HG02678 (cell line): ENCODE measurements around the gene MACROH2A1.

Experiments
- ATAC-seq: cut with Tn5 transposase; IDR thresholded peaks from one replicate; pipeline ENCODE4 v1.9.1; 2021; ENCODE audit warnings: mild to moderate bottlenecking, moderate library complexity; ENCODE audit not compliant: unreplicated experiment

Gene MACROH2A1

GRCh38 chr5:135335031-135335828 lies 63.8 kb downstream of the MACROH2A1 start:
- ATAC-seq = no peak

- ATAC-seq = no peak
Measured at GRCh38 chr5:135333732-135334515, 65.1 kb downstream of the MACROH2A1 start.

- ATAC-seq = no peak
Measured at GRCh38 chr5:135332519-135333150, 66.4 kb downstream of the MACROH2A1 start.

GRCh38 chr5:135331612-135332011 lies 67.4 kb downstream of the MACROH2A1 start:
- ATAC-seq = no peak

GRCh38 chr5:135330798-135331096 lies 68.3 kb downstream of the MACROH2A1 start:
- ATAC-seq = no peak

- ATAC-seq = no peak
Measured at GRCh38 chr5:135329913-135330797, 68.9 kb downstream of the MACROH2A1 start.

GRCh38 chr5:135329066-135329912 lies 69.7 kb downstream of the MACROH2A1 start:
- no peak for ATAC-seq

GRCh38 chr5:135328128-135328687 lies 70.8 kb downstream of the MACROH2A1 start:
- ATAC-seq = no peak

- no peak for ATAC-seq
Measured at GRCh38 chr5:135327429-135328127, 71.5 kb downstream of the MACROH2A1 start.

- no peak for ATAC-seq
Measured at GRCh38 chr5:135326296-135327254, 72.5 kb downstream of the MACROH2A1 start.

- ATAC-seq = no peak
Measured at GRCh38 chr5:135324897-135325650, 74.0 kb downstream of the MACROH2A1 start.

GRCh38 chr5:135324160-135324559 lies 74.9 kb downstream of the MACROH2A1 start:
- no peak for ATAC-seq

- ATAC-seq = no peak
Measured at GRCh38 chr5:135323701-135324132, 75.3 kb downstream of the MACROH2A1 start.

- ATAC-seq = no peak
Measured at GRCh38 chr5:135323227-135323626, 75.8 kb downstream of the MACROH2A1 start.

- no peak for ATAC-seq
Measured at GRCh38 chr5:135322744-135323143, 76.3 kb downstream of the MACROH2A1 start.

GRCh38 chr5:135322271-135322670 lies 76.8 kb downstream of the MACROH2A1 start:
- no peak for ATAC-seq
